WTC11 (cell line): ENCODE measurements around the gene PPHLN1. TPM values are rescaled to one million over a fixed set of nuclear protein-coding genes. Genes with fewer than 3 reads are reported as not detected.

Experiments used
- ATAC-seq: fragments of 200-7000 bp; cut with Tn5 transposase; 2 replicates; pipeline ENCODE4 v1.10.0; 2021; ENCODE audit warnings: mild to moderate bottlenecking, moderate library complexity
- CTCF ChIA-PET: fragments of 300-600 bp; sonication (Branson Sonifier 250); formaldehyde crosslinking; loops from one replicate; lab custom pipeline; 2021; ENCODE audit warnings: antibody characterized with exemption; lab: Charles Lee
- POLR2A ChIA-PET: fragments of 350-600 bp; sonication (Branson Sonifier 250); formaldehyde crosslinking; loops from one replicate; lab custom pipeline; 2021; ENCODE audit warnings: antibody characterized with exemption; lab: Charles Lee
- DNase-seq: peaks from one replicate; pipeline ENCODE4 v3.0.0; 2021; ENCODE audit warnings: low spot score
- H3K27ac Mint-ChIP-seq: 2 replicates; pipeline ENCODE4 v1.8.0; 2021; ENCODE audit warnings: mixed read lengths
- H3K27me3 Mint-ChIP-seq: 2 replicates; pipeline ENCODE4 v1.8.0; 2021; ENCODE audit warnings: low read depth, mild to moderate bottlenecking, moderate library complexity, mixed read lengths
- H3K36me3 Mint-ChIP-seq: 2 replicates; pipeline ENCODE4 v1.8.0; 2021; ENCODE audit warnings: mixed read lengths
- H3K4me1 Mint-ChIP-seq: 2 replicates; pipeline ENCODE4 v1.8.0; 2022; ENCODE audit warnings: mixed read lengths
- H3K4me3 Mint-ChIP-seq: 2 replicates; pipeline ENCODE4 v1.8.0; 2021; ENCODE audit warnings: mild to moderate bottlenecking, moderate library complexity, mixed read lengths
- H3K9me3 Mint-ChIP-seq: 2 replicates; pipeline ENCODE4 v1.8.0; 2021; ENCODE audit warnings: mixed read lengths
- FOXP1 ChIP-seq: sonication (generic); formaldehyde crosslinking; IDR thresholded peaks from 2 replicates; pipeline ENCODE4 v1.8.0; 2022; ENCODE audit warnings: missing genetic modification reagents, mild to moderate bottlenecking, moderate library complexity, borderline replicate concordance
- GRHL2 ChIP-seq: fragments of 250-450 bp; sonication (Bioruptor Pico); IDR thresholded peaks from 2 replicates; pipeline ENCODE4 v1.8.0; 2022; ENCODE audit warnings: mild to moderate bottlenecking, moderate library complexity; ENCODE audit not compliant: insufficient replicate concordance, severe bottlenecking
- GTF2I ChIP-seq: fragments of 250-450 bp; sonication (Bioruptor Pico); conservative IDR thresholded peaks from 2 replicates; pipeline ENCODE4 v1.4.0; 2021; ENCODE audit warnings: mild to moderate bottlenecking
- OVOL2 ChIP-seq: fragments of 250-450 bp; sonication (Bioruptor Pico); IDR thresholded peaks from 2 replicates; pipeline ENCODE4 v1.9.0; 2021; ENCODE audit warnings: mild to moderate bottlenecking, borderline replicate concordance
- RORB ChIP-seq: fragments of 250-450 bp; sonication (Bioruptor Pico); IDR thresholded peaks from 2 replicates; pipeline ENCODE4 v1.9.0; 2021; ENCODE audit warnings: mild to moderate bottlenecking
- SMAD3 ChIP-seq: sonication (generic); formaldehyde crosslinking; IDR thresholded peaks from 2 replicates; pipeline ENCODE4 v1.8.0; 2022; ENCODE audit warnings: missing genetic modification reagents, mild to moderate bottlenecking, borderline replicate concordance
- ZNF121 ChIP-seq: sonication (generic); formaldehyde crosslinking; IDR thresholded peaks from 2 replicates; pipeline ENCODE4 v1.8.0; 2023; ENCODE audit warnings: missing genetic modification reagents
- total RNA-seq: library from RNA; stranded (reverse); gene quantifications from 3 replicates; pipeline ENCODE4 v1.2.3, GENCODE V29; 2021
- TF ChIP-seq, protein P1 (sequence below): sonication (generic); formaldehyde crosslinking; IDR thresholded peaks from 2 replicates; pipeline ENCODE4 v1.8.1; 2023; ENCODE audit warnings: mild to moderate bottlenecking, missing genetic modification reagents
- TF ChIP-seq, protein P2 (sequence below): fragments of 250-450 bp; sonication (Bioruptor Pico); IDR thresholded peaks from 2 replicates; pipeline ENCODE4 v1.8.0; 2021; ENCODE audit warnings: mild to moderate bottlenecking
- TF ChIP-seq, protein P3 (sequence below): fragments of 250-450 bp; sonication (Bioruptor Pico); conservative IDR thresholded peaks from 2 replicates; pipeline ENCODE4 v1.9.0; 2021; ENCODE audit warnings: mild to moderate bottlenecking
- TF ChIP-seq, protein P4 (sequence below): fragments of 250-450 bp; sonication (Bioruptor Pico); IDR thresholded peaks from 2 replicates; pipeline ENCODE4 v1.9.0; 2021; ENCODE audit warnings: moderate library complexity, mild to moderate bottlenecking, inconsistent platforms, borderline replicate concordance
- TF ChIP-seq, protein P5 (sequence below): sonication (generic); formaldehyde crosslinking; IDR thresholded peaks from 2 replicates; pipeline ENCODE4 v1.8.1; 2023; ENCODE audit warnings: mild to moderate bottlenecking, missing genetic modification reagents, moderate library complexity
- TF ChIP-seq, protein P6 (sequence below): sonication (generic); formaldehyde crosslinking; IDR thresholded peaks from 2 replicates; pipeline ENCODE4 v1.8.0; 2022; ENCODE audit warnings: missing genetic modification reagents
- TF ChIP-seq, protein P7 (sequence below): sonication (generic); formaldehyde crosslinking; IDR thresholded peaks from 2 replicates; pipeline ENCODE4 v1.8.1; 2022; ENCODE audit warnings: missing genetic modification reagents, borderline replicate concordance

The PPHLN1 gene
- total RNA-seq, 1 experiment from 2014 or later, result 61.1 TPM

DNA sequence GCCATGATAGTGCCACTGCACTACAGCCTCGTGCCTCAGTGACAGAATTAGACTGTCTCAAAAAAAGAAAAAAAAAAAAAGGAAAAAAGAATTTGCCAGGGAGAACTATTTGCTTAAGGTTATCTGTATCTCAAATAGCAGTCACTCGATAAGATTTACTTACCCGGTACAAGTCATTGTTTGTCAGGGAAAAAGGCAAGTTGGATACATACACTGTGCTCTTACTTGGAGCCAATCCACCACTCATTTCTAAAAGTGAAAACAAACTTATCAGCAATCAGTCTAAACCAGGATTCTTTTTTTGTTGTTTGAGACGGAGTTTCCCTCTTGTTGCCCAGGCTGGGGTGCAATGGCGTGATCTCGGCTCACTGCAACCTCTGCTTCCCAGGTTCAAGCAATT, 2.1 kb upstream of the PPHLN1 start:
- ChIA-PET CTCF (no interaction called here), POLR2A (no interaction called here)
- ATAC-seq (no peak), DNase-seq (no peak)
- Mint-ChIP-seq H3K9me3 (no peaks in the 10 kb centered on the region), H3K36me3 (peaks cover 9% of the 10 kb centered on the region; the same call in 1 of the 2 replicates), H3K27ac (no peak overlapping the region), H3K4me1 (peaks cover 18% of the 10 kb centered on the region), H3K27me3 (no peaks in the 10 kb centered on the region), H3K4me3 (no peak overlapping the region)
- TF ChIP-seq, protein P1, sequence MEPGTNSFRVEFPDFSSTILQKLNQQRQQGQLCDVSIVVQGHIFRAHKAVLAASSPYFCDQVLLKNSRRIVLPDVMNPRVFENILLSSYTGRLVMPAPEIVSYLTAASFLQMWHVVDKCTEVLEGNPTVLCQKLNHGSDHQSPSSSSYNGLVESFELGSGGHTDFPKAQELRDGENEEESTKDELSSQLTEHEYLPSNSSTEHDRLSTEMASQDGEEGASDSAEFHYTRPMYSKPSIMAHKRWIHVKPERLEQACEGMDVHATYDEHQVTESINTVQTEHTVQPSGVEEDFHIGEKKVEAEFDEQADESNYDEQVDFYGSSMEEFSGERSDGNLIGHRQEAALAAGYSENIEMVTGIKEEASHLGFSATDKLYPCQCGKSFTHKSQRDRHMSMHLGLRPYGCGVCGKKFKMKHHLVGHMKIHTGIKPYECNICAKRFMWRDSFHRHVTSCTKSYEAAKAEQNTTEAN, result no peak
- TF ChIP-seq, protein P2, sequence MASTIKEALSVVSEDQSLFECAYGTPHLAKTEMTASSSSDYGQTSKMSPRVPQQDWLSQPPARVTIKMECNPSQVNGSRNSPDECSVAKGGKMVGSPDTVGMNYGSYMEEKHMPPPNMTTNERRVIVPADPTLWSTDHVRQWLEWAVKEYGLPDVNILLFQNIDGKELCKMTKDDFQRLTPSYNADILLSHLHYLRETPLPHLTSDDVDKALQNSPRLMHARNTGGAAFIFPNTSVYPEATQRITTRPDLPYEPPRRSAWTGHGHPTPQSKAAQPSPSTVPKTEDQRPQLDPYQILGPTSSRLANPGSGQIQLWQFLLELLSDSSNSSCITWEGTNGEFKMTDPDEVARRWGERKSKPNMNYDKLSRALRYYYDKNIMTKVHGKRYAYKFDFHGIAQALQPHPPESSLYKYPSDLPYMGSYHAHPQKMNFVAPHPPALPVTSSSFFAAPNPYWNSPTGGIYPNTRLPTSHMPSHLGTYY, result no peak

DNA sequence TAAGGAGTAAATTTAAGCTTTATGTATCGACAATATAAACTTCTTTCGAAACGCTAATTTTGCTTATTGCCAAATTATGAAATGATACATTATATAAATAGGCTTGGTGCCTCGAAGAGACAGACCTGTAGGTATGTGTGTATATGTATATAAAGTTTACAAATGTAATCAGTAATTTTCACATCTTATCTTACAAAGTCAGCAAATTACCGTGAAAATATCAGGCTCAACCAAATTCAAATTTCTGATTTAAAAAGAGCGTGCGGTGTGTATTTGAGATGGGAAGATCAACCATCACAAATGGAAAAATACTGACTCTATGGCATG, 678 bp upstream of the PPHLN1 start:
- Mint-ChIP-seq H3K27ac (peak overlapping the region; percentile 99), H3K36me3 (peaks cover 9% of the 10 kb centered on the region; the same call in 1 of the 2 replicates), H3K27me3 (no peaks in the 10 kb centered on the region), H3K4me1 (peaks cover 24% of the 10 kb centered on the region), H3K9me3 (no peaks in the 10 kb centered on the region), H3K4me3 (peak overlapping the region; percentile 99)
- ATAC-seq, result no peak
- TF ChIP-seq, protein P3, sequence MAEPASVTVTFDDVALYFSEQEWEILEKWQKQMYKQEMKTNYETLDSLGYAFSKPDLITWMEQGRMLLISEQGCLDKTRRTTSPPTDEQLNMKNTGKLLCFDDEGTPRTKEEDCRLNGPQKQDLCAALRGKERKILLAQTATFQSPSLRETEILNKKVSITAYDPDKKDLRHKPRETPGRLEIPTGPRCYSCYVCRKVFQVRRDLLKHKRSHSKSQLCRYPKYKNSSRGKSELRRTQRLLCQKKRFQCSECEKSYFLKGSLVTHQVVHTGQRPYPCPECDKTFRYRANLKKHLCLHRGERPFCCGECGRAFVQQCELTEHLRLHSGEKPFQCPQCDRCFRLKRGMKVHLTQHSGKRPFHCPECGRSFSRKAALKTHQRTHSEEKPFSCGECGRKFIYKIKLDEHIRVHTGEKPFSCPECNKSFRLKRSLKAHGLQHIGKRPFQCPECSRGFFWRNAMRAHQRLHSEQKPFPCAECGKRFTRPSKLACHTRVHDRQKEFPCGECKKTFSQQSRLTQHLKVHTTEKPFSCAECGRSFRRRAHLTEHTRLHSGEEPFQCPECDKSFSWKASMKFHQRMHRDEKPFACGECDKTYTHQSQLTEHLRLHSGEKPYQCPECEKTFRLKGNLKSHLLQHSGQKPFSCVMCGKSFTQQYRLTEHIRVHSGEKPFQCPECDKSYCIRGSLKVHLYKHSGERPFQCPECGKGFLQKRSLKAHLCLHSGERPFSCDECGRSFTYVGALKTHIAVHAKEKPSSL (CRISPR knock-in tag), result no peak
- no peak for TF ChIP-seq OVOL2
- TF ChIP-seq FOXP1, result no peak
- no peak for TF ChIP-seq GTF2I (CRISPR knock-in tag)
- TF ChIP-seq, protein P4, sequence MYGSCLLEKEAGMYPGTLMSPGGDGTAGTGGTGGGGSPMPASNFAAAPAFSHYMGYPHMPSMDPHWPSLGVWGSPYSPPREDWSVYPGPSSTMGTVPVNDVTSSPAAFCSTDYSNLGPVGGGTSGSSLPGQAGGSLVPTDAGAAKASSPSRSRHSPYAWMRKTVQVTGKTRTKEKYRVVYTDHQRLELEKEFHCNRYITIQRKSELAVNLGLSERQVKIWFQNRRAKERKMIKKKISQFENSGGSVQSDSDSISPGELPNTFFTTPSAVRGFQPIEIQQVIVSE (CRISPR knock-in tag), result no peak
- TF ChIP-seq, protein P5, sequence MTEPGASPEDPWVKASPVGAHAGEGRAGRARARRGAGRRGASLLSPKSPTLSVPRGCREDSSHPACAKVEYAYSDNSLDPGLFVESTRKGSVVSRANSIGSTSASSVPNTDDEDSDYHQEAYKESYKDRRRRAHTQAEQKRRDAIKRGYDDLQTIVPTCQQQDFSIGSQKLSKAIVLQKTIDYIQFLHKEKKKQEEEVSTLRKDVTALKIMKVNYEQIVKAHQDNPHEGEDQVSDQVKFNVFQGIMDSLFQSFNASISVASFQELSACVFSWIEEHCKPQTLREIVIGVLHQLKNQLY (CRISPR knock-in tag), result no peak
- no peak for DNase-seq
- CTCF ChIA-PET, result interaction anchor here (1.5 kb wide), 1 partner anchor 47 kb away, joined by 3 read pairs; no protein-coding TSS in a partner anchor
- POLR2A ChIA-PET, result no interaction called here

DNA sequence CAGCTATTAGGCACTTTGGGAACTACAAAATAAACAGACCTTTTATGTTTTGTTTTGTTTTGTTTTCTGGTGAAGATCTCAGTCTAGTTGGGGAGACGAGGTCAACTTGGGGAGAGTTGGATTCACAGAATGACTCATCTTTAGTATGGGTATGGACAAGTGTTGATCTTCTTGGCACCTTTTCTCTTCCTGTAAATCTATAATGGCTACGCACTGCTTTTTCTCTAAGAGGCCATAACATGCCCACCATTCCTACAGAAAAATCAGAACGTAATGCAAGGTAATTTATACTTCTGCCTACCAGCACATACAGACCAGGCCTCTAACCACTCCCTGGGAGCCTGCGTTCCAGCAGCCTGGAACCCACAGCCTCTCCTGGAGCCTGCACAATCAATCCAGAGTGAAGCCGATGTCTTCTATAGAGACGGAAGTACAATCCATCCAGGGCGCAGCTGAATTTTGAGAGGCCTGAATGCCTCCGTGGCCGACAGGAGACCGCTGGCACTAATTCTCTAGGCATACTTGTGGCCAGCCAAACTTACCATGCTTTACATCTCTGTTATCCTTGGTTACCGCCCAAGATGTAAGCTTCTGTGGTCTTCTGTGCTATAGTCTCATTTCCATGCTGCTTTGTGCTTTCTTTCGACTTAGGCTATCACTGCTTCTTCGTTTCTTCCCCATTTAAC, 717 bp downstream of the PPHLN1 start:
- POLR2A ChIA-PET, result no interaction called here
- CTCF ChIA-PET, result interaction anchor here (0.9 to 1.1 kb wide), 2 partner anchors 46 to 156 kb away, joined by 3 read pairs; no protein-coding TSS in a partner anchor
- ATAC-seq, result no peak
- TF ChIP-seq GRHL2 (CRISPR knock-in tag), result no peak
- TF ChIP-seq, protein P4 (CRISPR knock-in tag), result no peak
- TF ChIP-seq, protein P6, sequence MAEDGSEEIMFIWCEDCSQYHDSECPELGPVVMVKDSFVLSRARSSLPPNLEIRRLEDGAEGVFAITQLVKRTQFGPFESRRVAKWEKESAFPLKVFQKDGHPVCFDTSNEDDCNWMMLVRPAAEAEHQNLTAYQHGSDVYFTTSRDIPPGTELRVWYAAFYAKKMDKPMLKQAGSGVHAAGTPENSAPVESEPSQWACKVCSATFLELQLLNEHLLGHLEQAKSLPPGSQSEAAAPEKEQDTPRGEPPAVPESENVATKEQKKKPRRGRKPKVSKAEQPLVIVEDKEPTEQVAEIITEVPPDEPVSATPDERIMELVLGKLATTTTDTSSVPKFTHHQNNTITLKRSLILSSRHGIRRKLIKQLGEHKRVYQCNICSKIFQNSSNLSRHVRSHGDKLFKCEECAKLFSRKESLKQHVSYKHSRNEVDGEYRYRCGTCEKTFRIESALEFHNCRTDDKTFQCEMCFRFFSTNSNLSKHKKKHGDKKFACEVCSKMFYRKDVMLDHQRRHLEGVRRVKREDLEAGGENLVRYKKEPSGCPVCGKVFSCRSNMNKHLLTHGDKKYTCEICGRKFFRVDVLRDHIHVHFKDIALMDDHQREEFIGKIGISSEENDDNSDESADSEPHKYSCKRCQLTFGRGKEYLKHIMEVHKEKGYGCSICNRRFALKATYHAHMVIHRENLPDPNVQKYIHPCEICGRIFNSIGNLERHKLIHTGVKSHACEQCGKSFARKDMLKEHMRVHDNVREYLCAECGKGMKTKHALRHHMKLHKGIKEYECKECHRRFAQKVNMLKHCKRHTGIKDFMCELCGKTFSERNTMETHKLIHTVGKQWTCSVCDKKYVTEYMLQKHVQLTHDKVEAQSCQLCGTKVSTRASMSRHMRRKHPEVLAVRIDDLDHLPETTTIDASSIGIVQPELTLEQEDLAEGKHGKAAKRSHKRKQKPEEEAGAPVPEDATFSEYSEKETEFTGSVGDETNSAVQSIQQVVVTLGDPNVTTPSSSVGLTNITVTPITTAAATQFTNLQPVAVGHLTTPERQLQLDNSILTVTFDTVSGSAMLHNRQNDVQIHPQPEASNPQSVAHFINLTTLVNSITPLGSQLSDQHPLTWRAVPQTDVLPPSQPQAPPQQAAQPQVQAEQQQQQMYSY, result no peak
- no peak for TF ChIP-seq GTF2I (CRISPR knock-in tag)
- no peak for TF ChIP-seq ZNF121 (CRISPR knock-in tag)
- TF ChIP-seq, protein P5 (CRISPR knock-in tag), result no peak
- TF ChIP-seq, protein P2, result no peak
- TF ChIP-seq SMAD3 (CRISPR knock-in tag), result no peak
- no peak for TF ChIP-seq RORB (CRISPR knock-in tag)
- TF ChIP-seq, protein P7, sequence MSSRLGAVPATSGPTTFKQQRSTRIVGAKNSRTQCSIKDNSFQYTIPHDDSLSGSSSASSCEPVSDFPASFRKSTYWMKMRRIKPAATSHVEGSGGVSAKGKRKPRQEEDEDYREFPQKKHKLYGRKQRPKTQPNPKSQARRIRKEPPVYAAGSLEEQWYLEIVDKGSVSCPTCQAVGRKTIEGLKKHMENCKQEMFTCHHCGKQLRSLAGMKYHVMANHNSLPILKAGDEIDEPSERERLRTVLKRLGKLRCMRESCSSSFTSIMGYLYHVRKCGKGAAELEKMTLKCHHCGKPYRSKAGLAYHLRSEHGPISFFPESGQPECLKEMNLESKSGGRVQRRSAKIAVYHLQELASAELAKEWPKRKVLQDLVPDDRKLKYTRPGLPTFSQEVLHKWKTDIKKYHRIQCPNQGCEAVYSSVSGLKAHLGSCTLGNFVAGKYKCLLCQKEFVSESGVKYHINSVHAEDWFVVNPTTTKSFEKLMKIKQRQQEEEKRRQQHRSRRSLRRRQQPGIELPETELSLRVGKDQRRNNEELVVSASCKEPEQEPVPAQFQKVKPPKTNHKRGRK (CRISPR knock-in tag), result no peak

More for the DNA sequence above, 717 bp downstream of the PPHLN1 start:
- Mint-ChIP-seq H3K4me3 (peak overlapping the region; percentile 99), H3K27ac (peak overlapping the region; percentile 99), H3K27me3 (no peaks in the 10 kb centered on the region), H3K9me3 (no peaks in the 10 kb centered on the region), H3K36me3 (no peaks in the 10 kb centered on the region), H3K4me1 (peaks cover 36% of the 10 kb centered on the region)
- no peak for DNase-seq
